Thyroid gland (tissue), 4 donors: Measurements from ENCODE around the gene MT1F. TPM values are rescaled to one million over a fixed set of nuclear protein-coding genes. Genes with fewer than 3 reads are reported as not detected.

Source experiments
- DNase-seq, 2 donors: peaks; one replicate each; pipeline ENCODE4 v3.0.0-alpha.2; 2019
- H3K27ac ChIP-seq, 3 donors: fragments of 200-600 bp; sonication (generic); 1 replicate in 2 of 3; 2 replicates in 1 of 3; pipeline ENCODE4 v1.5.1; 2016 to 2019; ENCODE audit warnings: mild to moderate bottlenecking in 1 of 3, moderate library complexity in 1 of 3
- H3K27me3 ChIP-seq: fragments of 200-600 bp; sonication (generic); one replicate; pipeline ENCODE4 v1.5.1; 2019
- H3K36me3 ChIP-seq, 2 donors: fragments of 200-600 bp; sonication (generic); one replicate each; pipeline ENCODE4 v1.5.1; 2016 to 2019
- H3K4me1 ChIP-seq, 2 donors: fragments of 200-600 bp; sonication (generic); one replicate each; pipeline ENCODE4 v1.5.1; 2017 to 2019
- H3K4me3 ChIP-seq, 3 donors: fragments of 200-600 bp; sonication (generic); replicated peaks in 1 of 3; 1 replicate in 2 of 3; 2 replicates in 1 of 3; pipeline ENCODE4 v1.5.1; 2016; ENCODE audit warnings: mild to moderate bottlenecking in 1 of 3
- H3K9me3 ChIP-seq: fragments of 200-600 bp; sonication (generic); one replicate; pipeline ENCODE4 v1.5.1; 2017
- POLR2A ChIP-seq, 2 donors: fragments of 450-650 bp; IDR thresholded peaks; one replicate each; pipeline ENCODE4 v1.6.1; 2017; ENCODE audit warnings: antibody characterized with exemption in 2 of 2, mild to moderate bottlenecking in 2 of 2, moderate library complexity in 1 of 2
- WGBS, 2 donors: methylation state at CpG; one replicate each; pipeline ENCODE4 v1.1.5; 2017; 5-methylcytosine and 5-hydroxymethylcytosine counted together
- intact Hi-C: fragments of 100-400 bp; cut with DNase I; formaldehyde crosslinking; loops from one replicate; pipeline ENCODE4 v1.15.1; 2023
- total RNA-seq, 4 donors: library from RNA; depleted of rRNA; stranded (reverse); fragments of >200 nt; gene quantifications; one replicate each; pipeline ENCODE4 v1.2.3, GENCODE V29; 2016
- TF ChIP-seq, protein P1 (sequence below), 6 experiments: fragments of 200-600 bp in 3 of 6; fragments of 450-650 bp in 3 of 6; sonication (generic) in 3 of 6; IDR thresholded peaks; one replicate each; pipeline ENCODE4 v1.5.1; 2016 to 2019; ENCODE audit warnings: antibody characterized with exemption in 6 of 6, mild to moderate bottlenecking in 2 of 6, inconsistent platforms in 1 of 6, moderate library complexity in 1 of 6

The MT1F gene
- total RNA-seq, 4 donors from 2014 or later, result 25.8 to 220 (median 45.1) TPM

GRCh38 chr16:56682703-56683397, 25.1 kb downstream of the MT1F start:
- no peaks in the 10 kb centered on the region for H3K9me3 ChIP-seq
- no peaks in the 10 kb centered on the region for H3K27me3 ChIP-seq
- peaks cover 27 to 31% of the 10 kb centered on the region in 2 donors for H3K4me1 ChIP-seq
- H3K27ac ChIP-seq, result peak overlapping the region; percentile 89 to 94 (median 92)
- intact Hi-C loops, result no loop called here
- peak overlapping the region; percentile 84 to 98 (median 96) for H3K4me3 ChIP-seq
- 16 to 27% methylated on average over 8 of the region's 8 CpGs for WGBS, 2 donors
- H3K36me3 ChIP-seq, result peaks cover 0 to 13% of the 10 kb centered on the region in 2 donors
- peak in 1 of 2 donors; percentile 2 for TF ChIP-seq POLR2A (IDR thresholded peaks at IDR 0.05)
- TF ChIP-seq, protein P1, sequence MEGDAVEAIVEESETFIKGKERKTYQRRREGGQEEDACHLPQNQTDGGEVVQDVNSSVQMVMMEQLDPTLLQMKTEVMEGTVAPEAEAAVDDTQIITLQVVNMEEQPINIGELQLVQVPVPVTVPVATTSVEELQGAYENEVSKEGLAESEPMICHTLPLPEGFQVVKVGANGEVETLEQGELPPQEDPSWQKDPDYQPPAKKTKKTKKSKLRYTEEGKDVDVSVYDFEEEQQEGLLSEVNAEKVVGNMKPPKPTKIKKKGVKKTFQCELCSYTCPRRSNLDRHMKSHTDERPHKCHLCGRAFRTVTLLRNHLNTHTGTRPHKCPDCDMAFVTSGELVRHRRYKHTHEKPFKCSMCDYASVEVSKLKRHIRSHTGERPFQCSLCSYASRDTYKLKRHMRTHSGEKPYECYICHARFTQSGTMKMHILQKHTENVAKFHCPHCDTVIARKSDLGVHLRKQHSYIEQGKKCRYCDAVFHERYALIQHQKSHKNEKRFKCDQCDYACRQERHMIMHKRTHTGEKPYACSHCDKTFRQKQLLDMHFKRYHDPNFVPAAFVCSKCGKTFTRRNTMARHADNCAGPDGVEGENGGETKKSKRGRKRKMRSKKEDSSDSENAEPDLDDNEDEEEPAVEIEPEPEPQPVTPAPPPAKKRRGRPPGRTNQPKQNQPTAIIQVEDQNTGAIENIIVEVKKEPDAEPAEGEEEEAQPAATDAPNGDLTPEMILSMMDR (IDR thresholded peaks at IDR 0.05), result no peak
- DNase-seq, result peak in 1 of 2 donors; percentile 56

- Histone ChIP-seq H3K9me3 (no peaks in the 10 kb centered on the region), H3K36me3 (peaks cover 0 to 13% of the 10 kb centered on the region in 2 donors), H3K4me3 (peak overlapping the region; percentile 84 to 98 (median 96)), H3K4me1 (peaks cover 27 to 31% of the 10 kb centered on the region in 2 donors), H3K27me3 (no peaks in the 10 kb centered on the region), H3K27ac (peak overlapping the region; percentile 89 to 94 (median 92))
- WGBS, 2 donors, result 50 to 64% methylated on average over 5 of the region's 5 CpGs
- TF ChIP-seq, protein P1 (IDR thresholded peaks at IDR 0.05), result no peak
- peak in 1 of 2 donors; percentile 17 for TF ChIP-seq POLR2A (IDR thresholded peaks at IDR 0.05)
- peak; percentile 31 to 47 for DNase-seq
- intact Hi-C loops, result no loop called here
Observed at GRCh38 chr16:56683424-56684172, 25.8 kb downstream of the MT1F start.

DNA sequence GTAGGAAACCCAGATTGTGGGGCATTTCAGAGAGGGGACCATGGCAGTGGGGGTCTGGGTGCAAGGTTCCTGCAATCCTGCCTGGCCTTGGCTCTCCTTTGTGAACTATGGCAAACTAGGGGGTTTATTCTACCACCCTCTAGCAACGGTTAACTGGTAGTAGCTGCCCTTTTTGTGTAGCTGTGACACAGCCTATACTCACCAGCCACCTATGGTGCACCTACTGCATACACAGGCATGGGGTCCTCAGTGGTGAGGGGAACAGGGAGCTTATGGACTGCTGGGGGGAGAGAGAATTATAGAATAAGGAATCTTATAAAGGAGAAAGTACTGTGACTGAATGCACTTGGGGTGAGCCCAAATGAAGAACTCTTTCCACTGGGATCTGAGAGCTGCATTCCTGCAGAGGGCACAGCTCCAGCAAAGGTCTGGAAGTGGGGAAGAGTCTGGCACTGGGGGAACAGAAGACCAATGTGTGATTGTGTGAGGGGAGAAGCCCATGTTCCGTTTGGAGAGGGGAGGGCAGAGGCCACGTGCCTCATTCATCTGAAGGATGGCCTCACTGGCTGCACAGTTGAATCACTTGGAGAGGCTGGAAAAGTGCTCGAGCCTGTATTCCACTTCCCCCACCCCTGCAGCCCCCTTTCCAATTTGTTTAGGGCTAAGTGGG, 26.6 kb downstream of the MT1F start:
- DNase-seq, result peak; percentile 26 to 48
- Histone ChIP-seq H3K4me1 (peaks cover 27 to 31% of the 10 kb centered on the region in 2 donors), H3K36me3 (peaks cover 0 to 13% of the 10 kb centered on the region in 2 donors), H3K9me3 (no peaks in the 10 kb centered on the region), H3K4me3 (peak overlapping the region in 2 of 3 donors; percentile 16 to 84), H3K27me3 (no peaks in the 10 kb centered on the region), H3K27ac (peak overlapping the region; percentile 89 to 94 (median 92))
- intact Hi-C loops, result no loop called here
- TF ChIP-seq, protein P1 (IDR thresholded peaks at IDR 0.05), result no peak
- no peak for TF ChIP-seq POLR2A (IDR thresholded peaks at IDR 0.05)
- 48 to 51% methylated on average over 4 of the region's 4 CpGs for WGBS, 2 donors

GRCh38 chr16:56684926-56685590, 27.3 kb downstream of the MT1F start:
- peaks cover 27 to 31% of the 10 kb centered on the region in 2 donors for H3K4me1 ChIP-seq
- WGBS, 2 donors, result 60 to 71% methylated on average over 2 to 4 of the region's 4 CpGs

More at GRCh38 chr16:56684926-56685590, 27.3 kb downstream of the MT1F start:
- intact Hi-C loops, result loop anchor here (5.0 kb wide), 1 partner anchor 78 kb away; the partner anchor contains the start of gene MT2A
- Histone ChIP-seq H3K9me3 (no peaks in the 10 kb centered on the region), H3K4me3 (peak overlapping the region in 1 of 3 donors; percentile 84), H3K27ac (peak overlapping the region; percentile 89 to 94 (median 92)), H3K27me3 (no peaks in the 10 kb centered on the region), H3K36me3 (peaks cover 0 to 13% of the 10 kb centered on the region in 2 donors)
- DNase-seq, result peak; percentile 64 to 72
- peak in 1 of 2 donors; percentile 71 for TF ChIP-seq POLR2A (IDR thresholded peaks at IDR 0.05)
- TF ChIP-seq, protein P1 (IDR thresholded peaks at IDR 0.05), result no peak
